Nephron progenitor cell (in vitro differentiated cells): ENCODE results near the gene KNDC1.
A peak's percentile ranks its signal among the peaks of the same experiment; 100 is the strongest.

Experiments used
- DNase-seq: peaks from one replicate; pipeline ENCODE4 v3.0.0; 2021
- H3K27ac Mint-ChIP-seq: 2 replicates; pipeline ENCODE4 v1.8.0; 2021; ENCODE audit warnings: mild to moderate bottlenecking, moderate library complexity, mixed read lengths
- H3K27me3 Mint-ChIP-seq: 2 replicates; pipeline ENCODE4 v1.8.0; 2021; ENCODE audit warnings: mild to moderate bottlenecking, low read depth, mixed read lengths; ENCODE audit not compliant: poor library complexity
- H3K36me3 Mint-ChIP-seq: 2 replicates; pipeline ENCODE4 v1.8.0; 2021; ENCODE audit warnings: low read depth, mixed read lengths
- H3K4me1 Mint-ChIP-seq: 2 replicates; pipeline ENCODE4 v1.8.0; 2021; ENCODE audit warnings: mixed read lengths
- H3K4me3 Mint-ChIP-seq: 2 replicates; pipeline ENCODE4 v1.8.0; 2021; ENCODE audit warnings: mild to moderate bottlenecking, moderate library complexity, mixed read lengths
- H3K9me3 Mint-ChIP-seq: 2 replicates; pipeline ENCODE4 v1.8.0; 2021; ENCODE audit warnings: mild to moderate bottlenecking, moderate library complexity, mixed read lengths
- TF ChIP-seq, protein P1 (sequence below): fragments of 200-600 bp; sonication (generic); IDR thresholded peaks from 2 replicates; pipeline ENCODE4 v1.5.0; 2021; ENCODE audit warnings: antibody characterized with exemption

Gene KNDC1

DNA sequence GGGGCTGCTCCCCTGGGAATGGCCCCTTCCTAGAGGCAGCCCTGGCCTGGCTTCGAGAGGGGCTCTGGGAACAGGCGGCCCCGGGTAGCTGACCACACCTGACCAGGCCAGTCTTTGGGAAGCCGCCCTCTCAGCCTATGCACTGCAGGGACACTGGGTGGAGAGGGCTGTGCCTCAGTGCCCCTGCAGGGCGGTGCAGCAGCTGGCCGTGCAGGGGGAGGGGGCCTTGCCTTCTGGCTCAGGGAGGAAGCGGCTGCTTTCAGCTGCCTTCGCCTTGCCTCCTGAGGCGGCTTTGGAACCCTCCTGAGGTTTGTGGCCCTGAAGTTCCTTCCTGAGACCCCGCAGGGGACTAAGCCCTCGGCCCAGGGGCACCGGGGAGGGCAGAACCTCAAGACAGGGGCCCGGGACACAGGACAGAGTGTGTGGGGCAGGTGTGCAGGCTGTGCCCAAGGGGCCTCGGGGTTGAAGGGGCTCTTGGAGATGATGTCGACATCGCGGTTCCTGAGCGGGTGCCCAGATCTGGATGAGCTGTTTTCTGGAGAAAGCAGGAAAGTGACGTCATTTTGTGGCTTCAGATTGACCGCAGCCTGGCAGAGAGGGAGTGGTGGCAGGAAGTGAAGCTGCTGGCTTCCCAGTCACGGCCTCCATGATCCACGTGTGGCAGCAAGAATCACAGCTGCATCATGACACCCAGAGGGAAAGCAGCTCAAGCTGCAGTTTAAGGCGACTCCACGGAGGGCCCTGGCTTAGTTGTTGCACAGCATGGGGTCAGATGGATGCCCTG is 99.0 kb downstream of the KNDC1 start:
- H3K4me3 Mint-ChIP-seq = peak overlapping the region; percentile 22
- DNase-seq = no peak
- no peaks in the 10 kb centered on the region for H3K36me3 Mint-ChIP-seq
- TF ChIP-seq, protein P1, sequence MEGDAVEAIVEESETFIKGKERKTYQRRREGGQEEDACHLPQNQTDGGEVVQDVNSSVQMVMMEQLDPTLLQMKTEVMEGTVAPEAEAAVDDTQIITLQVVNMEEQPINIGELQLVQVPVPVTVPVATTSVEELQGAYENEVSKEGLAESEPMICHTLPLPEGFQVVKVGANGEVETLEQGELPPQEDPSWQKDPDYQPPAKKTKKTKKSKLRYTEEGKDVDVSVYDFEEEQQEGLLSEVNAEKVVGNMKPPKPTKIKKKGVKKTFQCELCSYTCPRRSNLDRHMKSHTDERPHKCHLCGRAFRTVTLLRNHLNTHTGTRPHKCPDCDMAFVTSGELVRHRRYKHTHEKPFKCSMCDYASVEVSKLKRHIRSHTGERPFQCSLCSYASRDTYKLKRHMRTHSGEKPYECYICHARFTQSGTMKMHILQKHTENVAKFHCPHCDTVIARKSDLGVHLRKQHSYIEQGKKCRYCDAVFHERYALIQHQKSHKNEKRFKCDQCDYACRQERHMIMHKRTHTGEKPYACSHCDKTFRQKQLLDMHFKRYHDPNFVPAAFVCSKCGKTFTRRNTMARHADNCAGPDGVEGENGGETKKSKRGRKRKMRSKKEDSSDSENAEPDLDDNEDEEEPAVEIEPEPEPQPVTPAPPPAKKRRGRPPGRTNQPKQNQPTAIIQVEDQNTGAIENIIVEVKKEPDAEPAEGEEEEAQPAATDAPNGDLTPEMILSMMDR = no peak
- H3K27me3 Mint-ChIP-seq = peaks cover 12% of the 10 kb centered on the region
- H3K9me3 Mint-ChIP-seq = no peaks in the 10 kb centered on the region
- peaks cover 48% of the 10 kb centered on the region for H3K4me1 Mint-ChIP-seq
- H3K27ac Mint-ChIP-seq = no peak overlapping the region

DNA sequence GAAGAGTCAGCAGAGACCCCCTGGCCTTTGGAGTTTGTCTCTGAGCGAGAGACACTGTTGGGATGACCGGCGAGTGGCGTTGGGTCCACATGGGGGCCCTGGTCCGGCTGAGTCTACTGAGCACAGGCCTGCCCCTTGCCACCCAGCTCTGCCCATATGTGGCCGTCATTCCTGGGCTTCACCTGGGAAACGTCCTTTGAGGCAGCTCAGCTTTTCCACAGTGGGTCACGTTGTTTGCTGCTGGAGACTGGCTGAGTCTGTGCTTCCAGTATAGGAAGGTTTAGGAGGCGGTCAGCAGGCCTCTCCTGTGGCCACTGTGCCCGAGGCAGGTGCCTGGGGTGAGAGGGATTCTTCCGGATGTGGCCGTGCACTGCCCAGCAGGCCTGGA is 99.6 kb downstream of the KNDC1 start:
- H3K36me3 Mint-ChIP-seq = no peaks in the 10 kb centered on the region
- peaks cover 12% of the 10 kb centered on the region for H3K27me3 Mint-ChIP-seq
- TF ChIP-seq, protein P1 = no peak
- DNase-seq = no peak
- H3K27ac Mint-ChIP-seq = no peak overlapping the region
- peaks cover 43% of the 10 kb centered on the region for H3K4me1 Mint-ChIP-seq
- H3K9me3 Mint-ChIP-seq = no peaks in the 10 kb centered on the region
- H3K4me3 Mint-ChIP-seq = peak overlapping the region; percentile 73

DNA sequence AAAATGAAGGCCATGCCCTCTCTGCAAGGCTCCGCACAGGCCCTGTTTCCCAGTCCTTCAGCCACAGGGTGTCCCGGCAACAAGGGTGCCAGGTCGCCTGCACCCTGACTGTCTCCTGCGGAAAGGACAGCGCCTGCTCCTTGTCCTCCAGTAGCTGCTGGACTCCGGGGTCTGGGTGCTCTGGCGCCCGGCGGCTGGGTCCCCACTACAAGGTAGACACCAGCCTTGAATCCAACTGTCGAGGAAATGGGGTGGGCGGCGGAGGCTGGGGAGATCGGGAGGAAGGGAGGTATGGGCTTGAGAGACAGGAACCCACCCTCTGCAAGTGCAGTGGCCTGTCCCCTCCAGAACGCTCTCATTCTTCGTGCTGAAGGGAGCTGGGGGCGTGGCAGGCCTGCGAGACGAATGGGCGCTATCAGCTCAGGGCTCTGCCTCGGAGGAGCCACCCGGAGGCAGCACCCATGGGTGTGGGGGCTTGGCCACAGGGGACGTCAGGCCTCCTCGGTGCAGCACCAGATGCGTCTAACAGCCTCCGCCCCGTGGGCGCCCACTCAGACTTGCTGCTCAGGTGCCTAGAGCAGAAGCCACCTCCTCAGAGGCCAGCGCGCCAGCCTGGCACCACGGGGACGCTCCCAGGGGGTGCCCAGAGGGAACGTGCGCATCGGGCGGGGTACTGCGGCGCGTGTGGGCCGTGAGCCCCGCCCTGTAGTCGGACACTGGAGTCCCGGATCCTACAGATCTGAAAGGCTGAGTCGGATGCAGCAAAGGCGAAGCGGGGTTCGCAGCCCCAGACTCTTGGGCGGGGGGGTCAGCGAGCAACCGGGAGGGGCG is 101.1 kb downstream of the KNDC1 start:
- Mint-ChIP-seq H3K9me3 (no peaks in the 10 kb centered on the region), H3K27ac (peak overlapping the region; percentile 69), H3K27me3 (peaks cover 13% of the 10 kb centered on the region), H3K4me1 (peaks cover 38% of the 10 kb centered on the region), H3K4me3 (peak overlapping the region; percentile 73), H3K36me3 (no peaks in the 10 kb centered on the region)
- peak; percentile 50 for DNase-seq
- TF ChIP-seq, protein P1 = no peak

DNA sequence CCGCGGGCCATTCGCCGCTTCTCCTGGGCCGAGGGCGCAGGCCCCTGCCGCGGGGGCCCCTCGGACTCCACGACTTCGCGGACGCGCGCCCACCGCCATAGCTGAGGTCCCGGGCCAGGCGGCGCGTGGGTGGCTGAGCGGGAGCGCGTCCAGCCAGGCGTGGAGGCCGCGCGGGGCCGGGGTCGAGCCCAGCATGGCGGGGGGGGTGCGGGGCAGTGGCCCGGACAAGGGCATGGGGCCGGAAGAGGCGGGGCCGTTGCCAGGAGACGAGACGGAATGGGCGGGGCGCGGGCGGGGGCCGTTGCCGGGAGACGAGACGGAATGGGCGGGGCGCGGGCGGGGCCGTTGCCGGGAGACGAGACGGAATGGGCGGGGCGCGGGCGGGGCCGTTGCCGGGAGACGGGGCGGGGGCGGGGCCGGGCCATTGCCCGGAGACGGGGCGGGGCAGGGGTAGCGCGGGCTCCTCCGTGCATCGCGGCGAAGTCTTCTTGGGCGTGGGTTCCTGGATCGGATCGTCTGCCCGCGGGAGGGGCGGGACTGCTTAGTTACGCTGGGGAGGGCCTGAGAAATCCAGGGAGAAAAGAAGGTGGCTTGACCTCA is 101.8 kb downstream of the KNDC1 start:
- peak overlapping the region; percentile 76 for H3K4me3 Mint-ChIP-seq
- peaks cover 37% of the 10 kb centered on the region for H3K4me1 Mint-ChIP-seq
- H3K27ac Mint-ChIP-seq = no peak overlapping the region
- no peaks in the 10 kb centered on the region for H3K9me3 Mint-ChIP-seq
- peak; percentile 89 for DNase-seq
- H3K36me3 Mint-ChIP-seq = no peaks in the 10 kb centered on the region
- H3K27me3 Mint-ChIP-seq = peaks cover 14% of the 10 kb centered on the region
- TF ChIP-seq, protein P1 = no peak

DNA sequence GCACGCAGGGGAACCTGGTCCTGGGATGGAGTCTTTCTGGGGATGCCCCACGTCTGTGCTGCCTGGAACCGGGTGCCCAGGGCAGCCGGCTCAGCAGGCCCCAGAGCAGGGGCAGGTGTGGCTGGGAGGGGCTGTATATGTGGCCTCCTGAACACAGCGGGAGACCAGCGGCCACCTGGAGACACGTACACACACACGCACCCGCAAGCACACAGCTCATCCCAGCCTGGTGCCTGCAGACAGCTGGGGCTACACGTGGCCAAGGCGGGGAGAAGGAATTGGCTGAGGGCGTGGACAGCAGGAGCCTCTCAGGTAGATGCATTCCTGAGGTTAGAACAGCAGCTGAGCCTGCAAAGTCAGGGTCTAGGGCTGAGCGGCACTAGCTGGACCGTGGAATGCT is 102.7 kb downstream of the KNDC1 start:
- no peaks in the 10 kb centered on the region for H3K36me3 Mint-ChIP-seq
- H3K4me3 Mint-ChIP-seq = peak overlapping the region; percentile 76
- peaks cover 28% of the 10 kb centered on the region for H3K4me1 Mint-ChIP-seq
- peaks cover 14% of the 10 kb centered on the region for H3K27me3 Mint-ChIP-seq
- DNase-seq = no peak
- H3K9me3 Mint-ChIP-seq = no peaks in the 10 kb centered on the region
- H3K27ac Mint-ChIP-seq = no peak overlapping the region
- TF ChIP-seq, protein P1 = no peak
